HEK293 (cell line): ENCODE measurements around the gene MTURN.

Source experiments
- CTCF ChIA-PET: fragments of 350-600 bp; formaldehyde crosslinking; extraction: SDS; loops from one replicate; lab custom pipeline; 2021; ENCODE audit warnings: antibody characterized with exemption; lab: Yijun Ruan, JAX
- POLR2A ChIA-PET: fragments of 300-600 bp; formaldehyde crosslinking; extraction: SDS; loops from one replicate; lab custom pipeline; 2020; ENCODE audit warnings: antibody characterized with exemption, inconsistent platforms; lab: Yijun Ruan, JAX
- H3K27ac ChIP-seq: fragments of 200-500 bp; sonication (Bioruptor generic); 2 replicates; pipeline ENCODE4 v1.5.1; 2014; ENCODE audit warnings: low read depth, low read length, control low read depth, inconsistent platforms; ENCODE audit errors: extremely low read depth
- H3K36me3 ChIP-seq, 2 experiments: fragments of 200-500 bp in 1 of 2; sonication (Bioruptor generic) in 1 of 2; 1 replicate in 1 of 2; 2 replicates in 1 of 2; pipeline ENCODE4 v1.5.1; 2014 to 2017; ENCODE audit warnings: inconsistent platforms in 2 of 2, low read length in 2 of 2; ENCODE audit not compliant: control insufficient read depth in 2 of 2, insufficient read depth in 1 of 2
- H3K4me1 ChIP-seq: fragments of 200-500 bp; sonication (Bioruptor generic); 2 replicates; pipeline ENCODE4 v1.5.1; 2014; ENCODE audit warnings: mild to moderate bottlenecking, low read length, inconsistent platforms; ENCODE audit not compliant: control insufficient read depth, insufficient read depth
- H3K4me3 ChIP-seq: 2 replicates; pipeline ENCODE4 v1.5.1; 2011; ENCODE audit warnings: low read depth, mild to moderate bottlenecking, control low read depth, low read length, moderate library complexity
- H3K9me3 ChIP-seq: fragments of 200-500 bp; sonication (Bioruptor generic); 2 replicates; pipeline ENCODE4 v1.5.1; 2014; ENCODE audit warnings: low read depth, low read length, inconsistent platforms; ENCODE audit not compliant: control insufficient read depth, insufficient read depth
- GLI2 ChIP-seq: fragments of 450-650 bp; formaldehyde crosslinking; IDR thresholded peaks from 2 replicates; pipeline ENCODE4; 2017; ENCODE audit warnings: missing biosample characterization, missing genetic modification characterization, low read depth, borderline replicate concordance
- HIC1 ChIP-seq: fragments of 450-650 bp; formaldehyde crosslinking; IDR thresholded peaks from 2 replicates; pipeline ENCODE4 v1.5.1; 2016; ENCODE audit warnings: missing biosample characterization, missing genetic modification characterization
- IKZF3 ChIP-seq: fragments of 450-650 bp; IDR thresholded peaks from 2 replicates; pipeline ENCODE4 v1.5.0; 2018; ENCODE audit warnings: missing biosample characterization, mild to moderate bottlenecking, missing genetic modification characterization, moderate library complexity
- PRDM10 ChIP-seq: fragments of 450-650 bp; formaldehyde crosslinking; IDR thresholded peaks from 2 replicates; pipeline ENCODE4 v1.5.1; 2016; ENCODE audit warnings: missing biosample characterization, missing genetic modification characterization
- SALL2 ChIP-seq: fragments of 450-650 bp; formaldehyde crosslinking; IDR thresholded peaks from 2 replicates; pipeline ENCODE4 v1.5.0; 2017; ENCODE audit warnings: missing biosample characterization, mild to moderate bottlenecking, missing genetic modification characterization, borderline replicate concordance
- ZBTB48 ChIP-seq: fragments of 450-650 bp; formaldehyde crosslinking; IDR thresholded peaks from 2 replicates; pipeline ENCODE4 v1.5.1; 2016; ENCODE audit warnings: missing biosample characterization, missing genetic modification characterization
- ZNF174 ChIP-seq: fragments of 450-650 bp; formaldehyde crosslinking; IDR thresholded peaks from 2 replicates; pipeline ENCODE4 v1.5.0; 2017; ENCODE audit warnings: missing biosample characterization, mild to moderate bottlenecking, missing genetic modification characterization
- ZNF274 ChIP-seq, 2 experiments: fragments of 200-500 bp in 1 of 2; fragments of 450-650 bp in 1 of 2; sonication (Bioruptor generic) in 1 of 2; formaldehyde crosslinking in 1 of 2; IDR thresholded peaks; 2 replicates each; pipeline versions ENCODE4 v1.5.1 to v1.6.1; 2014 to 2016; ENCODE audit warnings: borderline replicate concordance in 1 of 2, inconsistent platforms in 1 of 2, low read length in 1 of 2, missing biosample characterization in 1 of 2, missing genetic modification characterization in 1 of 2
- ZNF416 ChIP-seq: fragments of 450-650 bp; formaldehyde crosslinking; IDR thresholded peaks from 2 replicates; pipeline ENCODE4 v1.5.1; 2016; ENCODE audit warnings: missing biosample characterization, missing genetic modification characterization
- ZNF529 ChIP-seq: fragments of 450-650 bp; formaldehyde crosslinking; IDR thresholded peaks from 2 replicates; pipeline ENCODE4 v1.5.1; 2017; ENCODE audit warnings: missing genetic modification characterization, missing biosample characterization; ENCODE audit not compliant: insufficient replicate concordance
- ZNF561 ChIP-seq: fragments of 450-650 bp; IDR thresholded peaks from 2 replicates; pipeline ENCODE4 v1.5.1; 2018; ENCODE audit warnings: missing biosample characterization, missing genetic modification characterization, borderline replicate concordance
- ZNF580 ChIP-seq: fragments of 450-650 bp; formaldehyde crosslinking; IDR thresholded peaks from 2 replicates; pipeline ENCODE4 v1.5.1; 2016; ENCODE audit warnings: missing biosample characterization, missing genetic modification characterization
- ZNF610 ChIP-seq: fragments of 450-650 bp; formaldehyde crosslinking; IDR thresholded peaks from 2 replicates; pipeline ENCODE4 v1.5.1; 2016; ENCODE audit warnings: missing biosample characterization, missing genetic modification characterization, borderline replicate concordance
- ZNF623 ChIP-seq: fragments of 450-650 bp; formaldehyde crosslinking; IDR thresholded peaks from 2 replicates; pipeline ENCODE4 v1.5.1; 2016; ENCODE audit warnings: missing biosample characterization, missing genetic modification characterization
- ZNF692 ChIP-seq: fragments of 450-650 bp; formaldehyde crosslinking; IDR thresholded peaks from 2 replicates; pipeline ENCODE4 v1.5.1; 2016; ENCODE audit warnings: missing biosample characterization, missing genetic modification characterization
- ZNF843 ChIP-seq: fragments of 450-650 bp; formaldehyde crosslinking; IDR thresholded peaks from 2 replicates; pipeline ENCODE4 v1.5.1; 2016; ENCODE audit warnings: missing biosample characterization, missing genetic modification characterization

MTURN gene

GRCh38 chr7:30197438-30197837 is 62.7 kb downstream of the MTURN start:
- ChIA-PET POLR2A (no interaction called here), CTCF (no interaction called here)
- Histone ChIP-seq H3K9me3 (peaks cover 6% of the 10 kb centered on the region), H3K27ac (no peak overlapping the region), H3K4me1 (no peaks in the 10 kb centered on the region), H3K36me3 (no peaks in the 10 kb centered on the region), H3K4me3 (no peak overlapping the region)
- TF ChIP-seq ZNF610 (tag by site-specific recombination) (no peak), ZNF580 (tag by site-specific recombination) (no peak), IKZF3 (tag by site-specific recombination) (no peak)

- ChIA-PET POLR2A (no interaction called here), CTCF (no interaction called here)
- no peak overlapping the region for H3K27ac ChIP-seq
- no peaks in the 10 kb centered on the region for H3K4me1 ChIP-seq
- no peak overlapping the region for H3K4me3 ChIP-seq
- TF ChIP-seq ZNF623: no peak
- no peak for TF ChIP-seq ZNF529 (tag by site-specific recombination)
- TF ChIP-seq HIC1 (tag by site-specific recombination): no peak
- no peak for TF ChIP-seq ZNF561 (tag by site-specific recombination)
- TF ChIP-seq ZNF274 (IDR thresholded peaks at IDR 0.05; ENCODE audit: low read length): no peak
- TF ChIP-seq ZNF274 (tag by site-specific recombination; IDR thresholded peaks at IDR 0.05; ENCODE audit: borderline replicate concordance): no peak
- TF ChIP-seq ZNF692: no peak
- TF ChIP-seq ZNF416 (tag by site-specific recombination): no peak
- TF ChIP-seq ZNF174 (tag by site-specific recombination): no peak
- no peak for TF ChIP-seq GLI2
- TF ChIP-seq SALL2 (tag by site-specific recombination): no peak
- TF ChIP-seq ZBTB48 (tag by site-specific recombination): no peak
- TF ChIP-seq ZNF843 (tag by site-specific recombination): no peak
- no peak for TF ChIP-seq PRDM10 (tag by site-specific recombination)
- H3K9me3 ChIP-seq: peaks cover 6% of the 10 kb centered on the region
- no peaks in the 10 kb centered on the region for H3K36me3 ChIP-seq
Observed at GRCh38 chr7:30199271-30199670, 64.5 kb downstream of the MTURN start.
